ENCODE results near the gene YIPF6. TPM values are rescaled to one million over a fixed set of nuclear protein-coding genes. Genes with fewer than 3 reads are reported as not detected.

The YIPF6 gene
- total and polyA plus RNA-seq, 4 donors = 10.3 to 46.3 (median 31.2) TPM

GRCh38 chrX:68534691-68535090 lies 35.8 kb downstream of the YIPF6 start:
- H3K36me3 ChIP-seq (ENCODE audit: control insufficient read depth in 4 of 4, insufficient read depth in 4 of 4, low read length in 4 of 4) = peaks cover 0 to 3% (median 0%) of the 10 kb centered on the region in 4 donors
- H3K4me3 ChIP-seq = no peak overlapping the region
- no peaks in the 10 kb centered on the region for H3K27me3 ChIP-seq (ENCODE audit: control insufficient read depth in 3 of 3, insufficient read depth in 3 of 3, low read length in 2 of 3)
- DNase-seq = peak in 1 of 3 donors; percentile 2
- H3K4me1 ChIP-seq (ENCODE audit: control insufficient read depth in 5 of 5, insufficient read depth in 5 of 5, low read length in 5 of 5) = peaks cover 0 to 20% (median 0%) of the 10 kb centered on the region in 5 donors
- ATAC-seq (ENCODE audit: insufficient read depth, low FRiP score) = no peak
- no peak for TF ChIP-seq CTCF (IDR thresholded peaks at IDR 0.05; ENCODE audit: control extremely low read depth, extremely low read depth)
- H3K27ac ChIP-seq (ENCODE audit: low read depth in 1 of 2, low read length in 1 of 2) = no peak overlapping the region
- no peaks in the 10 kb centered on the region for H3K9me3 ChIP-seq (ENCODE audit: control insufficient read depth in 4 of 4, insufficient read depth in 3 of 4, low read length in 3 of 4)
- WGBS, 2 donors = 77 to 89% methylated on average over 4 of the region's 4 CpGs
- H3K9ac ChIP-seq (ENCODE audit: insufficient read depth in 1 of 2, low read length in 2 of 2) = no peak overlapping the region

GRCh38 chrX:68536429-68536828 lies 37.6 kb downstream of the YIPF6 start:
- no peak for TF ChIP-seq CTCF (IDR thresholded peaks at IDR 0.05; ENCODE audit: control extremely low read depth, extremely low read depth)
- Histone ChIP-seq H3K9me3 (ENCODE audit: control insufficient read depth in 4 of 4, insufficient read depth in 3 of 4, low read length in 3 of 4) (no peaks in the 10 kb centered on the region), H3K27me3 (ENCODE audit: control insufficient read depth in 3 of 3, insufficient read depth in 3 of 3, low read length in 2 of 3) (no peaks in the 10 kb centered on the region), H3K4me3 (no peak overlapping the region), H3K9ac (ENCODE audit: insufficient read depth in 1 of 2, low read length in 2 of 2) (no peak overlapping the region), H3K36me3 (ENCODE audit: control insufficient read depth in 4 of 4, insufficient read depth in 4 of 4, low read length in 4 of 4) (no peaks in the 10 kb centered on the region), H3K27ac (ENCODE audit: low read depth in 1 of 2, low read length in 1 of 2) (no peak overlapping the region), H3K4me1 (ENCODE audit: control insufficient read depth in 5 of 5, insufficient read depth in 5 of 5, low read length in 5 of 5) (peaks cover 0 to 20% (median 0%) of the 10 kb centered on the region in 5 donors)
- no peak for ATAC-seq (ENCODE audit: insufficient read depth, low FRiP score)
- 94 to 100% methylated on average over 1 of the region's 1 CpG for WGBS, 2 donors
- no peak for DNase-seq

GRCh38 chrX:68536884-68537283 lies 38.0 kb downstream of the YIPF6 start:
- H3K9me3 ChIP-seq (ENCODE audit: control insufficient read depth in 4 of 4, insufficient read depth in 3 of 4, low read length in 3 of 4) = no peaks in the 10 kb centered on the region
- H3K27ac ChIP-seq (ENCODE audit: low read depth in 1 of 2, low read length in 1 of 2) = no peak overlapping the region
- H3K4me3 ChIP-seq = no peak overlapping the region
- H3K27me3 ChIP-seq (ENCODE audit: control insufficient read depth in 3 of 3, insufficient read depth in 3 of 3, low read length in 2 of 3) = no peaks in the 10 kb centered on the region
- DNase-seq = no peak
- ATAC-seq (ENCODE audit: insufficient read depth, low FRiP score) = no peak
- H3K36me3 ChIP-seq (ENCODE audit: control insufficient read depth in 4 of 4, insufficient read depth in 4 of 4, low read length in 4 of 4) = no peaks in the 10 kb centered on the region
- TF ChIP-seq CTCF (IDR thresholded peaks at IDR 0.05; ENCODE audit: control extremely low read depth, extremely low read depth) = no peak
- peaks cover 0 to 16% (median 0%) of the 10 kb centered on the region in 5 donors for H3K4me1 ChIP-seq (ENCODE audit: control insufficient read depth in 5 of 5, insufficient read depth in 5 of 5, low read length in 5 of 5)
- no peak overlapping the region for H3K9ac ChIP-seq (ENCODE audit: insufficient read depth in 1 of 2, low read length in 2 of 2)
- 57 to 88% methylated on average over 2 of the region's 2 CpGs for WGBS, 2 donors

GRCh38 chrX:68550193-68550592 lies 51.3 kb downstream of the YIPF6 start:
- TF ChIP-seq CTCF (IDR thresholded peaks at IDR 0.05; ENCODE audit: control extremely low read depth, extremely low read depth) = no peak
- H3K36me3 ChIP-seq (ENCODE audit: control insufficient read depth in 4 of 4, insufficient read depth in 4 of 4, low read length in 4 of 4) = no peaks in the 10 kb centered on the region
- H3K4me3 ChIP-seq = no peak overlapping the region
- WGBS, 2 donors = 86 to 99% methylated on average over 3 of the region's 3 CpGs
- H3K27ac ChIP-seq (ENCODE audit: low read depth in 1 of 2, low read length in 1 of 2) = no peak overlapping the region
- DNase-seq (no peak), ATAC-seq (ENCODE audit: insufficient read depth, low FRiP score) (no peak)
- no peaks in the 10 kb centered on the region for H3K9me3 ChIP-seq (ENCODE audit: control insufficient read depth in 4 of 4, insufficient read depth in 3 of 4, low read length in 3 of 4)
- H3K9ac ChIP-seq (ENCODE audit: insufficient read depth in 1 of 2, low read length in 2 of 2) = no peak overlapping the region
- no peaks in the 10 kb centered on the region for H3K27me3 ChIP-seq (ENCODE audit: control insufficient read depth in 3 of 3, insufficient read depth in 3 of 3, low read length in 2 of 3)
- H3K4me1 ChIP-seq (ENCODE audit: control insufficient read depth in 5 of 5, insufficient read depth in 5 of 5, low read length in 5 of 5) = no peaks in the 10 kb centered on the region
